ENCODE measurements around the gene CRYL1. TPM values are rescaled to one million over a fixed set of nuclear protein-coding genes. Genes with fewer than 3 reads are reported as not detected.

Gene CRYL1
- total and polyA plus RNA-seq, 2 of the 8 experiments (the other 6 are each of a cell fraction or from before 2014, with no cell fraction given), result 1.9 to 6.4 TPM

DNA sequence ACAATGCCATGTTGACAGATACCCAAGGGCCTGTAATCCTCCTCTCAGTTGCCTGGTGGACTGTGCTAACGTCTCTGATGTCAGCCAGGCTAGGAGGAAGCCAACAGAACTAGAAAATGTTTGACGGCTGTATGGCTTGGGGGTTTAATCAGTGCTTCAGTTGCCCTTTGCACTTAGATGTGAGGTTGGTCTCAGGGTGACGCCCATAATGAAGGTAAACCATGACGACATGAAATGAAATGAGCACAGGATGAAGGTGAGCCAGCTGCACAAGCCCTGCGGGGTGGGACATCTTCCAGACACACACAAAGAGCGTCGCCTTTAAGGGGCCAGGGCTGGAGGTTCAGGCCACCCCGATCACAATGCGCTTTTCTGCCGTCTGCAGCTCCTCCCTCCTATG, 127.2 kb downstream of the CRYL1 start:
- no peak overlapping the region for H3K14ac ChIP-seq (ENCODE audit: insufficient read length)
- no peak overlapping the region for H3K56ac ChIP-seq (replicated peaks; ENCODE audit: insufficient read length, low read depth, low read length)
- H3K23me2 ChIP-seq (ENCODE audit: low read depth, low read length), result peaks cover 13% of the 10 kb centered on the region
- no peaks in the 10 kb centered on the region for H3K79me2 ChIP-seq (ENCODE audit: control insufficient read depth in 1 of 2, insufficient read depth in 2 of 2, low read length in 2 of 2)
- POLR2A ChIA-PET (ENCODE audit: partially characterized antibody), result no interaction called here
- H3K27ac ChIP-seq (ENCODE audit: low read depth, low read length), result no peak overlapping the region
- 89% methylated on average over 10 of the region's 10 CpGs; no CpG with 5 or more reads in 1 of the 2 experiments for WGBS, 2 experiments (ENCODE audit: extremely low coverage in 1 of 2, insufficient coverage in 1 of 2, insufficient read length in 1 of 2, insufficient replicate concordance in 2 of 2, low coverage in 1 of 2, low lambda C conversion rate in 2 of 2, missing lambda C conversion rate in 1 of 2)
- H4K5ac ChIP-seq (ENCODE audit: insufficient read length, low read depth, low read length), result no peak overlapping the region
- no peak overlapping the region for H2BK20ac ChIP-seq (ENCODE audit: low read length)
- H2BK15ac ChIP-seq (ENCODE audit: low read length), result no peak overlapping the region
- no peak overlapping the region for H4K91ac ChIP-seq (replicated peaks; ENCODE audit: insufficient read length, low read length)
- H2BK12ac ChIP-seq (ENCODE audit: low read depth, low read length), result no peak overlapping the region
- no peaks in the 10 kb centered on the region; a peak in 1 of 7 replicates for H3K27me3 ChIP-seq (replicated peaks in 1 of 4; ENCODE audit: control insufficient read depth in 3 of 4, extremely low read depth in 1 of 4, insufficient read depth in 3 of 4, low read length in 3 of 4)
- no peak overlapping the region for H2AK5ac ChIP-seq (ENCODE audit: low read depth, low read length)
- no peak overlapping the region for H3K4ac ChIP-seq (replicated peaks; ENCODE audit: insufficient read length, low read depth, low read length)
- CTCF ChIA-PET (ENCODE audit: partially characterized antibody), result interaction anchor here (0.7 kb wide), 1 partner anchor 12 kb away, joined by 3 read pairs; no protein-coding TSS in a partner anchor
- H2AFZ ChIP-seq (ENCODE audit: low read length), result no peak overlapping the region
- no peak overlapping the region for H3K23ac ChIP-seq (ENCODE audit: insufficient read length)
- H2BK5ac ChIP-seq (ENCODE audit: low read depth, low read length), result no peak overlapping the region
- H3K9me3 ChIP-seq (ENCODE audit: insufficient read depth in 2 of 2, low read depth in 1 of 2, low read length in 1 of 2), result no peaks in the 10 kb centered on the region
- no peak overlapping the region for H3K4me3 ChIP-seq (ENCODE audit: extremely low read depth in 1 of 4, insufficient read depth in 2 of 4, low read depth in 3 of 4, low read length in 4 of 4)
- no peak overlapping the region for H4K8ac ChIP-seq (ENCODE audit: extremely low read depth, insufficient read depth, low read length)
- FAIRE-seq (no peak), DNase-seq (ENCODE audit: low read depth in 1 of 2, low spot score in 2 of 2) (no peak)
- H3K4me1 ChIP-seq (replicated peaks in 1 of 4; ENCODE audit: control insufficient read depth in 3 of 4, insufficient read depth in 4 of 4, low read length in 3 of 4), result no peaks in the 10 kb centered on the region; a peak in 1 of 7 replicates
- no peak overlapping the region for H3K4me2 ChIP-seq (ENCODE audit: insufficient read depth in 1 of 2, low read depth in 2 of 2, low read length in 2 of 2)
- H3K36me3 ChIP-seq (ENCODE audit: control insufficient read depth in 2 of 4, insufficient read depth in 4 of 4, low read length in 3 of 4), result no peaks in the 10 kb centered on the region; a peak in 1 of 8 replicates
- H3K9ac ChIP-seq (replicated peaks in 1 of 4; ENCODE audit: extremely low read depth in 1 of 4, low read depth in 3 of 4, low read length in 3 of 4), result no peak overlapping the region
- H3K18ac ChIP-seq (ENCODE audit: extremely low read depth, low read length), result no peak overlapping the region
- peaks cover 0 to 10% of the 10 kb centered on the region in 2 experiments for H4K20me1 ChIP-seq (replicated peaks in 1 of 2; ENCODE audit: control insufficient read depth in 1 of 2, insufficient read depth in 2 of 2, low read length in 2 of 2)
- no peak overlapping the region for H2BK120ac ChIP-seq (replicated peaks; ENCODE audit: low read depth, low read length)
- no peaks in the 10 kb centered on the region for H3K79me1 ChIP-seq (ENCODE audit: low read depth, low read length)
- TF ChIP-seq CBX5 (IDR thresholded peaks at IDR 0.05; ENCODE audit: low read depth, low read length) (no peak), HDAC6 (IDR thresholded peaks at IDR 0.05; ENCODE audit: low read depth, low read length) (no peak), SP4 (IDR thresholded peaks at IDR 0.05; ENCODE audit: low read length) (no peak), RXRA (IDR thresholded peaks at IDR 0.05; ENCODE audit: insufficient read depth, low read depth, low read length) (no peak), SP2 (IDR thresholded peaks at IDR 0.05; ENCODE audit: low read length) (no peak), CHD2 (IDR thresholded peaks at IDR 0.05; ENCODE audit: low read length) (no peak), KDM4A (IDR thresholded peaks at IDR 0.05; ENCODE audit: low read depth, low read length, severe bottlenecking) (no peak)
- TF ChIP-seq, protein P1, sequence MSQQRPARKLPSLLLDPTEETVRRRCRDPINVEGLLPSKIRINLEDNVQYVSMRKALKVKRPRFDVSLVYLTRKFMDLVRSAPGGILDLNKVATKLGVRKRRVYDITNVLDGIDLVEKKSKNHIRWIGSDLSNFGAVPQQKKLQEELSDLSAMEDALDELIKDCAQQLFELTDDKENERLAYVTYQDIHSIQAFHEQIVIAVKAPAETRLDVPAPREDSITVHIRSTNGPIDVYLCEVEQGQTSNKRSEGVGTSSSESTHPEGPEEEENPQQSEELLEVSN (IDR thresholded peaks at IDR 0.05), result no peak
- TF ChIP-seq, protein P2, sequence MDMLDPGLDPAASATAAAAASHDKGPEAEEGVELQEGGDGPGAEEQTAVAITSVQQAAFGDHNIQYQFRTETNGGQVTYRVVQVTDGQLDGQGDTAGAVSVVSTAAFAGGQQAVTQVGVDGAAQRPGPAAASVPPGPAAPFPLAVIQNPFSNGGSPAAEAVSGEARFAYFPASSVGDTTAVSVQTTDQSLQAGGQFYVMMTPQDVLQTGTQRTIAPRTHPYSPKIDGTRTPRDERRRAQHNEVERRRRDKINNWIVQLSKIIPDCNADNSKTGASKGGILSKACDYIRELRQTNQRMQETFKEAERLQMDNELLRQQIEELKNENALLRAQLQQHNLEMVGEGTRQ (IDR thresholded peaks at IDR 0.05; ENCODE audit: low read length), result no peak
- TF ChIP-seq, protein P3, sequence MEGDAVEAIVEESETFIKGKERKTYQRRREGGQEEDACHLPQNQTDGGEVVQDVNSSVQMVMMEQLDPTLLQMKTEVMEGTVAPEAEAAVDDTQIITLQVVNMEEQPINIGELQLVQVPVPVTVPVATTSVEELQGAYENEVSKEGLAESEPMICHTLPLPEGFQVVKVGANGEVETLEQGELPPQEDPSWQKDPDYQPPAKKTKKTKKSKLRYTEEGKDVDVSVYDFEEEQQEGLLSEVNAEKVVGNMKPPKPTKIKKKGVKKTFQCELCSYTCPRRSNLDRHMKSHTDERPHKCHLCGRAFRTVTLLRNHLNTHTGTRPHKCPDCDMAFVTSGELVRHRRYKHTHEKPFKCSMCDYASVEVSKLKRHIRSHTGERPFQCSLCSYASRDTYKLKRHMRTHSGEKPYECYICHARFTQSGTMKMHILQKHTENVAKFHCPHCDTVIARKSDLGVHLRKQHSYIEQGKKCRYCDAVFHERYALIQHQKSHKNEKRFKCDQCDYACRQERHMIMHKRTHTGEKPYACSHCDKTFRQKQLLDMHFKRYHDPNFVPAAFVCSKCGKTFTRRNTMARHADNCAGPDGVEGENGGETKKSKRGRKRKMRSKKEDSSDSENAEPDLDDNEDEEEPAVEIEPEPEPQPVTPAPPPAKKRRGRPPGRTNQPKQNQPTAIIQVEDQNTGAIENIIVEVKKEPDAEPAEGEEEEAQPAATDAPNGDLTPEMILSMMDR (IDR thresholded peaks at IDR 0.05; ENCODE audit: control extremely low read depth in 1 of 3, insufficient read depth in 1 of 3, low read depth in 1 of 3, low read length in 3 of 3), result no peak
